ENCODE measurements around the gene ODAD4. TPM values are rescaled to one million over a fixed set of nuclear protein-coding genes. Genes with fewer than 3 reads are reported as not detected.

The ODAD4 gene
- total RNA-seq, 1 experiment from 2014 or later: 0.98 TPM

GRCh38 chr17:41917679-41918313 lies 12.6 kb upstream of the ODAD4 start:
- Histone ChIP-seq H4K20me1 (ENCODE audit: insufficient read depth) (no peaks in the 10 kb centered on the region), H3K9me2 (ENCODE audit: insufficient read depth) (no peaks in the 10 kb centered on the region), H3K36me3 (ENCODE audit: control insufficient read depth in 1 of 2, insufficient read depth in 2 of 2, low read length in 2 of 2) (peaks cover 9 to 15% of the 10 kb centered on the region in 2 experiments; a peak in 3 of 4 replicates), H3K27ac (ENCODE audit: low read depth, low read length) (peak overlapping the region; percentile 94), H3K9me3 (ENCODE audit: control insufficient read depth in 1 of 2, insufficient read depth in 1 of 2, low read depth in 1 of 2, low read length in 2 of 2) (no peaks in the 10 kb centered on the region), H3K79me2 (ENCODE audit: insufficient read depth, low read length) (peaks cover 60% of the 10 kb centered on the region), H3K4me3 (replicated peaks in 1 of 2; ENCODE audit: low read depth in 1 of 2, low read length in 2 of 2) (peak overlapping the region; percentile 99), H3K4me1 (ENCODE audit: control insufficient read depth in 1 of 2, insufficient read depth in 2 of 2, low read length in 2 of 2) (peaks cover 21 to 38% of the 10 kb centered on the region in 2 experiments), H3K4me2 (ENCODE audit: low read length) (peak overlapping the region; percentile 100), H3K27me3 (ENCODE audit: insufficient read depth, low read length) (no peaks in the 10 kb centered on the region), H2AFZ (ENCODE audit: low read depth, low read length, poor library complexity, severe bottlenecking) (no peak overlapping the region), H3K9ac (ENCODE audit: low read length) (peak overlapping the region; percentile 99)
- DNase-seq (ENCODE audit: low read depth, low spot score): no peak
- ChIA-PET RAD21 (ENCODE audit: low non-redundant PET in 1 of 2, low total read pairs in 2 of 2, uncharacterized antibody in 2 of 2, unreplicated experiment in 2 of 2) (no interaction called here), POLR2A (interaction anchor here (1.7 to 3.1 kb wide), 2 partner anchors 9 to 12 kb away, joined by 3 to 38 read pairs; partner anchors contain the start of gene ODAD4), CTCF (no interaction called here)
- intact Hi-C loops (cut with micrococcal nuclease): no loop called here
- TF ChIP-seq ZFX (IDR thresholded peaks at IDR 0.05): no peak
- no peak for TF ChIP-seq RAD21 (IDR thresholded peaks at IDR 0.05; ENCODE audit: low read depth)
- no peak for TF ChIP-seq SP1 (IDR thresholded peaks at IDR 0.05; ENCODE audit: low read depth)
- TF ChIP-seq ZBTB33 (IDR thresholded peaks at IDR 0.05; ENCODE audit: extremely low read depth, insufficient replicate concordance, low read length): no peak
- no peak for ATAC-seq
- BruUV-seq (replicated peaks): no TSS peak
